SK-N-SH (cell line): ENCODE measurements around the gene ZNF573. TPM values are rescaled to one million over a fixed set of nuclear protein-coding genes. Genes with fewer than 3 reads are reported as not detected.

ENCODE experiments used
- CTCF ChIA-PET: fragments of 300-600, 350-600 bp; formaldehyde crosslinking; extraction: SDS; loops from one replicate; lab custom pipeline; 2021; lab: Yijun Ruan, JAX
- POLR2A ChIA-PET: fragments of 350-600 bp; sonication (Branson Sonifier 250); formaldehyde crosslinking; extraction: SDS; loops from one replicate; lab custom pipeline; 2020; ENCODE audit warnings: antibody characterized with exemption, inconsistent platforms; lab: Yijun Ruan, JAX
- DNase-seq: peaks from one replicate; pipeline ENCODE4 v3.0.0; 2012
- H2AFZ ChIP-seq: fragments of 200-600 bp; sonication (generic); 2 replicates; pipeline ENCODE4 v1.8.1; 2016; ENCODE audit warnings: antibody characterized with exemption, mild to moderate bottlenecking, low read depth
- H3F3A ChIP-seq: fragments of 200-600 bp; sonication (generic); replicated peaks from 2 replicates; pipeline ENCODE3; 2016; ENCODE audit warnings: antibody characterized with exemption, mild to moderate bottlenecking; ENCODE audit not compliant: insufficient read depth
- H3K27ac ChIP-seq, 2 experiments: fragments of 200-500 bp in 1 of 2; fragments of 200-600 bp in 1 of 2; sonication (Bioruptor generic) in 1 of 2; sonication (generic), shearing (Covaris generic) in 1 of 2; 2 replicates each; pipeline versions ENCODE4 v1.5.1 to v1.6.1; 2014 to 2016; ENCODE audit warnings: low read depth in 2 of 2, inconsistent platforms in 1 of 2, low read length in 1 of 2, mild to moderate bottlenecking in 1 of 2, mixed read lengths in 1 of 2
- H3K27me3 ChIP-seq: fragments of 200-600 bp; sonication (generic), shearing (Covaris generic); 2 replicates; pipeline ENCODE4 v1.6.1; 2016; ENCODE audit warnings: mixed run types; ENCODE audit not compliant: insufficient read depth
- H3K36me3 ChIP-seq, 2 experiments: fragments of 200-500 bp in 1 of 2; fragments of 200-600 bp in 1 of 2; sonication (Bioruptor generic) in 1 of 2; sonication (generic) in 1 of 2; replicated peaks in 1 of 2; 2 replicates each; pipeline versions ENCODE3 to v1.5.1; 2014 to 2016; ENCODE audit warnings: low read length in 1 of 2, mild to moderate bottlenecking in 1 of 2; ENCODE audit not compliant: insufficient read depth in 2 of 2, control insufficient read depth in 1 of 2
- H3K4me1 ChIP-seq, 2 experiments: fragments of 200-500 bp in 1 of 2; fragments of 200-600 bp in 1 of 2; sonication (Bioruptor generic) in 1 of 2; sonication (generic), shearing (Covaris generic) in 1 of 2; 2 replicates each; pipeline versions ENCODE4 v1.5.1 to v1.6.1; 2014 to 2016; ENCODE audit warnings: low read depth in 1 of 2, low read length in 1 of 2, mixed run types in 1 of 2; ENCODE audit not compliant: insufficient read depth in 2 of 2, control insufficient read depth in 1 of 2
- H3K4me2 ChIP-seq: fragments of 200-600 bp; sonication (generic), shearing (Covaris generic); 2 replicates; pipeline ENCODE4 v1.6.1; 2017; ENCODE audit warnings: mixed run types
- H3K4me3 ChIP-seq, 2 experiments: fragments of 200-500 bp in 1 of 2; fragments of 200-600 bp in 1 of 2; sonication (Bioruptor generic) in 1 of 2; sonication (generic), shearing (Covaris generic) in 1 of 2; 2 replicates each; pipeline versions ENCODE4 v1.5.1 to v1.8.1; 2014 to 2016; ENCODE audit warnings: low read depth in 2 of 2, inconsistent platforms in 1 of 2, low read length in 1 of 2, mild to moderate bottlenecking in 1 of 2, mixed read lengths in 1 of 2, moderate library complexity in 1 of 2
- H3K79me2 ChIP-seq: fragments of 200-600 bp; sonication (generic); 2 replicates; pipeline ENCODE4 v1.8.1; 2017; ENCODE audit warnings: mild to moderate bottlenecking; ENCODE audit not compliant: insufficient read depth
- H3K9ac ChIP-seq: fragments of 200-600 bp; sonication (generic); 2 replicates; pipeline ENCODE4 v1.6.1; 2017; ENCODE audit warnings: mixed run types
- H3K9me2 ChIP-seq: fragments of 200-600 bp; sonication (generic); 2 replicates; pipeline ENCODE4 v1.6.1; 2017; ENCODE audit warnings: mixed run types
- H3K9me3 ChIP-seq: fragments of 200-600 bp; sonication (generic); 2 replicates; pipeline ENCODE4 v1.6.1; 2017; ENCODE audit warnings: mixed run types, mild to moderate bottlenecking, moderate library complexity
- H4K20me1 ChIP-seq: fragments of 200-600 bp; sonication (generic); 2 replicates; pipeline ENCODE4 v1.6.1; 2017; ENCODE audit warnings: mild to moderate bottlenecking, mixed run types; ENCODE audit not compliant: insufficient read depth
- CTCF ChIP-seq: fragments of 200-600 bp; sonication (generic); IDR thresholded peaks from 2 replicates; pipeline ENCODE4 v1.6.1; 2017; ENCODE audit warnings: antibody characterized with exemption, mild to moderate bottlenecking, moderate library complexity
- ELF1 ChIP-seq: IDR thresholded peaks from 2 replicates; pipeline ENCODE4 v1.4.0; 2012
- EZH2phosphoT487 ChIP-seq: fragments of 200-600 bp; sonication (generic); IDR thresholded peaks from 2 replicates; pipeline ENCODE4 v1.6.1; 2017; ENCODE audit warnings: low read depth, mixed run types, mild to moderate bottlenecking, antibody characterized with exemption, moderate library complexity, borderline replicate concordance
- FOXJ3 ChIP-seq: sonication (generic); formaldehyde crosslinking; IDR thresholded peaks from 2 replicates; pipeline ENCODE4 v1.5.1; 2020; ENCODE audit warnings: mild to moderate bottlenecking, missing genetic modification reagents
- FOXM1 ChIP-seq: IDR thresholded peaks from 2 replicates; pipeline ENCODE4 v1.4.0; 2012; ENCODE audit warnings: low read depth, mild to moderate bottlenecking
- GABPA ChIP-seq: IDR thresholded peaks from 2 replicates; pipeline ENCODE4 v1.4.0; 2012; ENCODE audit warnings: low read depth, mild to moderate bottlenecking
- JUND ChIP-seq: IDR thresholded peaks from 2 replicates; pipeline ENCODE4 v1.4.0; 2012
- MEF2A ChIP-seq: IDR thresholded peaks from 2 replicates; pipeline ENCODE4 v1.4.0; 2012; ENCODE audit warnings: low read depth, borderline replicate concordance
- MXI1 ChIP-seq: IDR thresholded peaks from 2 replicates; pipeline ENCODE4 v1.6.1; 2012; ENCODE audit warnings: mild to moderate bottlenecking, low read depth, low read length, improper control_type of control experiment
- NRF1 ChIP-seq: IDR thresholded peaks from 2 replicates; pipeline ENCODE4 v1.6.1; 2012; ENCODE audit warnings: low read depth, mild to moderate bottlenecking, low read length
- PBX3 ChIP-seq: IDR thresholded peaks from 2 replicates; pipeline ENCODE4; 2012
- POLR2AphosphoS5 ChIP-seq: IDR thresholded peaks from 2 replicates; pipeline ENCODE4 v1.6.1; 2012; ENCODE audit warnings: low read depth, low read length
- RAD21 ChIP-seq: IDR thresholded peaks from 2 replicates; pipeline ENCODE4 v1.6.1; 2012; ENCODE audit warnings: mild to moderate bottlenecking, low read length
- RXRA ChIP-seq: IDR thresholded peaks from 2 replicates; pipeline ENCODE4 v1.4.0; 2012; ENCODE audit warnings: low read depth, mild to moderate bottlenecking, borderline replicate concordance
- TAF1 ChIP-seq: IDR thresholded peaks from 2 replicates; pipeline ENCODE4 v1.6.1; 2012; ENCODE audit warnings: low read depth, mild to moderate bottlenecking, low read length, moderate library complexity, borderline replicate concordance
- TCF12 ChIP-seq: IDR thresholded peaks from 2 replicates; pipeline ENCODE4 v1.4.0; 2012
- WGBS: methylation state at CpG from one replicate; pipeline ENCODE4 v1.1.6; 2017; ENCODE audit warnings: low lambda C conversion rate; 5-methylcytosine and 5-hydroxymethylcytosine counted together
- polyA plus RNA-seq, 3 experiments: library from polyadenylated mRNA; depleted of rRNA; stranded (reverse); fragments of >200 nt; gene quantifications; 2 replicates each; pipeline ENCODE4 v1.2.3, GENCODE V29; 2012

Gene ZNF573
- polyA plus RNA-seq, 1 of the 3 experiments (the other 2 are of a cell fraction) = 1.3 TPM

- no peaks in the 10 kb centered on the region for H3K79me2 ChIP-seq
- H3K9me3 ChIP-seq = peaks cover 8% of the 10 kb centered on the region; the same call in 1 of the 2 replicates
- H3K9me2 ChIP-seq = no peaks in the 10 kb centered on the region
- CTCF ChIA-PET = no interaction called here
- H3K4me3 ChIP-seq = no peak overlapping the region
- H3K4me2 ChIP-seq = no peak overlapping the region
- H3K27me3 ChIP-seq = no peaks in the 10 kb centered on the region
- no peak for DNase-seq
- no peak overlapping the region for H2AFZ ChIP-seq
- POLR2A ChIA-PET = no interaction called here
- no peak for TF ChIP-seq FOXM1
- no peak for TF ChIP-seq PBX3
- no peak for TF ChIP-seq TAF1
- TF ChIP-seq MEF2A = no peak
- no peak for TF ChIP-seq JUND
- WGBS = 4% methylated on average over 7 of the region's 7 CpGs
- H3F3A ChIP-seq = no peaks in the 10 kb centered on the region
- H3K36me3 ChIP-seq = no peaks in the 10 kb centered on the region
- H3K27ac ChIP-seq = no peak overlapping the region
- H4K20me1 ChIP-seq = no peaks in the 10 kb centered on the region
- H3K9ac ChIP-seq = no peak overlapping the region
- no peaks in the 10 kb centered on the region for H3K4me1 ChIP-seq
These were observed 24.0 kb upstream of the ZNF573 start for GRCh38 chr19:37803249-37803840.

GRCh38 chr19:37790244-37790925, 11.0 kb upstream of the ZNF573 start:
- no peak for DNase-seq
- H3K36me3 ChIP-seq = no peaks in the 10 kb centered on the region
- WGBS = 86% methylated on average over 45 of the region's 46 CpGs
- TF ChIP-seq FOXJ3 (no peak), TCF12 (no peak), ELF1 (no peak), JUND (no peak), POLR2AphosphoS5 (no peak), CTCF (no peak), MXI1 (no peak), GABPA (no peak), EZH2phosphoT487 (no peak), NRF1 (no peak), RAD21 (no peak), RXRA (no peak)
- TF ChIP-seq, all 33 proteins: peak for 0
- H3K4me2 ChIP-seq = no peak overlapping the region
- peaks cover 9% of the 10 kb centered on the region; the same call in 1 of the 2 replicates for H3K9me3 ChIP-seq
- H3K27ac ChIP-seq = no peak overlapping the region
- H3K4me3 ChIP-seq = no peak overlapping the region
- ChIA-PET CTCF (no interaction called here), POLR2A (no interaction called here)
- H2AFZ ChIP-seq = no peak overlapping the region
- no peaks in the 10 kb centered on the region for H3K27me3 ChIP-seq
- H3K79me2 ChIP-seq = no peaks in the 10 kb centered on the region
- H3K4me1 ChIP-seq = no peaks in the 10 kb centered on the region
- no peaks in the 10 kb centered on the region for H3F3A ChIP-seq
- H3K9me2 ChIP-seq = no peaks in the 10 kb centered on the region
- H3K9ac ChIP-seq = no peak overlapping the region
- H4K20me1 ChIP-seq = no peaks in the 10 kb centered on the region
